NCI-H526 (cell line): ENCODE results near the gene ATOX1.
"Not testable (repeated sequence)": the region's sequence is repeated elsewhere in the genome, so short reads cannot be mapped to it uniquely, and the experiment has no call there.

ENCODE experiments used
- DNase-seq, 2 experiments: peaks; one replicate each; lab custom pipeline; 2025; lab: John Stamatoyannopoulos, UW

ATOX1 gene, protein sequence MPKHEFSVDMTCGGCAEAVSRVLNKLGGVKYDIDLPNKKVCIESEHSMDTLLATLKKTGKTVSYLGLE

GRCh38 chr5:151758430-151759241, at the start of gene ATOX1:
Gene ATOX1, minus strand, starts transcription at chr5:151758631. Its CDS starts 80 bp downstream, at chr5:151758551.
- DNase-seq = peak; percentile 75 to 95

DNA sequence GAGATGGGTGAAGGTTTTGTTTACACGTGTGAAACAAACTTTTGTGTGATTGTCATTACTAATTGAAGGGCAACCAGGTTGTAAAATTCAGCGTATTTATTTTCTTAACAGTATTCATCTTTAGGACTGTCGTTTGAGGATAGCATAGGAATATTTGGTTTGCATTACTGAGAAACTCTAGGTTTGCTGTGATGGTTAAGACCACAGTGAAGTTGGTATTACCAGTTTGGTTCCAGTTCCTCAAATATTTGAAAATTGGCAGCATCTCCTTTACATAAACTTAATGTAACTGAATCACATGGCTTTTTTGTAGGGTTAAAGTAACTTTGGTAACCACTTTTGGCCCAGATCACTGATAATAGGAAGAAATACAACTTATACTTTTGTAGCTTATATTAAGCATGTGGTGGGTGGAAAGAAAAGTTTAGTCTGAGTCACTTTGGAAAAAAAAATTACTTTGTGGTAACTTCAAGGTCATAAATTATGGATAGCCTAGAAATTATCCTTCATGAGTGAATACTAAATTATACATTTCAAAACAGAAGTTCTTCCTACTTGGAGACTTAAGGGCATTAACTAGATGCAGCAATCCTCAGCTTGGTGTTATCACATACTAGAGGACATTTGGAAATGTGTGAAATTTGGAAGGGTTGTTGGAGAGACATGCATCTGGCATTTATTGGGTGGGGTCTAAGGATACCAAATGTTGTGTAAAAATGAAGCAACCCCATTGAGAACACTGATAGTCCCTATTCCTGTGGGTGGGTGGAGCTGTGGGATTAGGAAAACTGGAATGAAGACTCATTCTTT, 47.2 kb upstream of the ATOX1 start:
- no peak for DNase-seq

GRCh38 chr5:151800532-151800931, 42.1 kb upstream of the ATOX1 start:
- no peak for DNase-seq

DNA sequence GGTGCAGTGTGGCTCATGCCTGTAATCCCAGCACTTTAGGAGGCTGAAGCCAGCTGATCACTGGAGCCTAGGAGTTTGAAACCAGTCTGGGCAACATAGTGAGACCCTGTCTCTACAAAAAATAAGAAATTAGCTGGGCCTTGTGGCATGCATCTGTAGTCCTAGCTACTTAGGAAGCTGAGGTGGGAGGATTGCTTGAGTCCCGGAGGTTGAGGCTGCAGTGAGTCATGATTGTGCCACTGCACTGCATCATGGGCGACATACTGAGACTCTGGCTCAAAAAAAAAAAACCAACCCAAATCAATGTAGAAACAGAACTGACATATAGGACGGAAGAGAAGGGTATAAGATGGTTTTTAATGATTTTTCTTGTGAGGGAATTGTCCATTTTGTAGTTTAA, 41.0 kb upstream of the ATOX1 start:
- DNase-seq = no peak

GRCh38 chr5:151798674-151799073, 40.2 kb upstream of the ATOX1 start:
- DNase-seq = no peak

GRCh38 chr5:151795426-151795825, 37.0 kb upstream of the ATOX1 start:
- no peak for DNase-seq

DNA sequence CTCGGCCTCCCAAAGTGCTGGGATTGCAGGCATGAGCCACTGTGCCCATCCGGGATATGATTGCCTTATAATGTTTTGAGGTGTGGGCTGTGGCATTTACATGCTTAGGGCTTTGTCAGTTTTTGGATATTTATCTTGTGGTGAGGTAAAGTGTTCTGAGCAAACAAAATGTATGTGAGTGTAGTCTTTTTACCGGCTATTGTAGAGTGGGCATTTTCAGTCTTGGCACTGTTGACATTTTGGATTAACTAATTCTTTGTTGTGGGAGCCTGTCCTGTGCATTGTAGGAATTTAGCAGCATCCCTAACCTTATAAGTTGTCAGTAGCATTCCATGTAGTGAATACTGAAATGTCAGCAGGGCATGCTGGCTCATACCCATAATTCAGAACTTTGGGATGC, 34.9 kb upstream of the ATOX1 start:
- no peak for DNase-seq

DNA sequence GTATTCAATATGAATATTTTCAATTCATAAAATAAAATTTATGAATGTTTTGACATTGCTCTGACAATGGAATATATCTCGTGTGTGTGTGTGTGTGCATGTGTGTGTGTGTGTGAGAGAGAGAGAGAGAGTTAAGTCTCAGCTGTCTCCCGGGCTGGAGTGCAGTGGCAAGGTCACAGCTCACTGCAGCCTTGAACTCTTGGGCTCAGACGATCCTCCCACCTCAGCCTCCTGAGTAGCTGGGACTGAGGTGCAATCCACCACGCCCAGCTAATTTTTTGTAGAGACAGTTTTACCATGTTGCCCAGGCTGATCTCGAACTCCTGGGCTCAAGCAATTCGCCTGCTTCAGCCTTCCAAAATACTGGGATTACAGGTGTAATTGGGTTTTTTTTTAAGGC, 29.4 kb upstream of the ATOX1 start:
- DNase-seq = no peak

GRCh38 chr5:151786468-151786867, 28.0 kb upstream of the ATOX1 start:
- no peak for DNase-seq

GRCh38 chr5:151784141-151784540, 25.7 kb upstream of the ATOX1 start:
- no peak for DNase-seq

- DNase-seq = not testable (repeated sequence)
Observed at GRCh38 chr5:151783664-151784063, 25.2 kb upstream of the ATOX1 start.

GRCh38 chr5:151781201-151781600, 22.8 kb upstream of the ATOX1 start:
- DNase-seq = no peak

GRCh38 chr5:151780348-151780747, 21.9 kb upstream of the ATOX1 start:
- DNase-seq = no peak

- no peak for DNase-seq
Observed at GRCh38 chr5:151779531-151780125, 21.2 kb upstream of the ATOX1 start.

- DNase-seq = peak in 1 of 2 experiments; percentile 38
Observed at GRCh38 chr5:151775025-151775606, 16.7 kb upstream of the ATOX1 start.

- no peak for DNase-seq
Observed at GRCh38 chr5:151773951-151774350, 15.5 kb upstream of the ATOX1 start.

- DNase-seq = no peak
Observed at GRCh38 chr5:151772846-151773561, 14.6 kb upstream of the ATOX1 start.

- peak; percentile 12 to 92 for DNase-seq
Observed at GRCh38 chr5:151772029-151772845, 13.8 kb upstream of the ATOX1 start.

GRCh38 chr5:151771259-151772028, 13.0 kb upstream of the ATOX1 start, which contains the start of gene G3BP1:
Gene G3BP1, plus strand, starts transcription at chr5:151771954. Its CDS starts 14,667 bp downstream, at chr5:151786621.
- peak; percentile 100 for DNase-seq
